ENCODE results near the gene CYP4Z1.
"Not testable (repeated sequence)": the region's sequence is repeated elsewhere in the genome, so short reads cannot be mapped to it uniquely, and the experiment has no call there.

DNA sequence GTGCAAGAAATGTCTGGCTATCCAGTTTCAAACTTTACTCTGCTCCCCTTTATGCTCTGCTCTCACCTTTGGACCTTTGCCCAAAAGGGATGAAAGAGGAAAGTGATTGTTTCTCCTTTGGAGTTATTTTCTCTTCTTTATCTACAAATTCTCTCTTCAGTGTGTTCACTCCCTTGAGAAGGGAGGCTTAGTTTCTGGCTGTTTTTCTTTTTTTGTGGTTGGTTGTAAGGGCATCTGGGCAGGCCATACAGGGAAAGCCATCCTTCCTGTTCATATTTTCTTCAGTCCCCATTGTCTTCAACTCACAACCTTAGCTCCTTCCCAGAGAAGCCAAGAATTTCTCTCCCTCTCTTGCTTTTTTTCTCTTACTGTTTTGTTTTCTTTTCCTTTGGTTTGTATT is 2.5 kb downstream of the CYP4Z1 start:
- not testable (repeated sequence) for TF ChIP-seq POLR2AphosphoS5 (IDR thresholded peaks at IDR 0.05; ENCODE audit: borderline replicate concordance, low read depth, low read length); EZH2 (IDR thresholded peaks at IDR 0.05); FOXP2 (optimal IDR thresholded peaks at IDR 0.05; ENCODE audit: control extremely low read depth, extremely low read length, insufficient read depth)

All from SK-N-MC (cell line).